Measurements from ENCODE around the gene GFRA1.

Gene GFRA1

DNA sequence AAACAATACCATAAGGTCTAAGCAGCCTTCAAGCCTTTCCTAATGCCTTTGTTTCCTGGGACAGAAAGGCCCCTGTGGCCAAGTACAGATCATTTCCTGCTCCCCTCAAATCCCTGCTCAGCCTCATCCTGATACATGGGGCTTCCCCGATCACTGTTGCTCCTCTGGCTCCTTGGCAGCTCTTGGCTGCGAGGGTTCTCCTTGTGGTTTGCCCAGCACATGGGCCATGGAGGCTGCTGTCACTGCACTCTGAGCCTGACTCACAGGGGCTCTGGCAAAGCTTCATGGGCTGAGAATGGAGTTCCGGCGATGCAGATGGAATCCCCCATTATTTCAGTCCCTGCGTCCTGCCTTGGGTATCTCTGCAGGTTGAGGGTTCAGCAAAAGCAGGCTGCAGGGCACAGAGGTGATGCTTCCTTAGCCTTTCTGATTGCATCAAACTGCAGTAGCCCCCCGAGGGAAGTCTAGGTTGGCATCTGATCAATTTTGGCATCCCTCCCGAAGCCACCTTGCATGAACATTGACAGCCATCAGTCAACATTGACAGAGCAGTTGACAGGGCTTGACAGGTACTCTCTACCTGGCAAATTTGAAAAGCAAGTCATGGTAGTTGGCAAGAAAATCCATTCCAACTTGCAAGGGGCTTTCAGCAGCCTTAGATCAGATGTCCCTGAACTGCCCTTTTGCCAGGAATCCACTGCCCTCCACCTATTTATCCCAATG is 168.6 kb downstream of the GFRA1 start:
- DNase-seq (ENCODE audit: low spot score): no peak
- in situ Hi-C loops (cut with MboI; ENCODE audit: low sequenced_read_pairs, unreplicated experiment): no loop called here
- TF ChIP-seq, protein P1, sequence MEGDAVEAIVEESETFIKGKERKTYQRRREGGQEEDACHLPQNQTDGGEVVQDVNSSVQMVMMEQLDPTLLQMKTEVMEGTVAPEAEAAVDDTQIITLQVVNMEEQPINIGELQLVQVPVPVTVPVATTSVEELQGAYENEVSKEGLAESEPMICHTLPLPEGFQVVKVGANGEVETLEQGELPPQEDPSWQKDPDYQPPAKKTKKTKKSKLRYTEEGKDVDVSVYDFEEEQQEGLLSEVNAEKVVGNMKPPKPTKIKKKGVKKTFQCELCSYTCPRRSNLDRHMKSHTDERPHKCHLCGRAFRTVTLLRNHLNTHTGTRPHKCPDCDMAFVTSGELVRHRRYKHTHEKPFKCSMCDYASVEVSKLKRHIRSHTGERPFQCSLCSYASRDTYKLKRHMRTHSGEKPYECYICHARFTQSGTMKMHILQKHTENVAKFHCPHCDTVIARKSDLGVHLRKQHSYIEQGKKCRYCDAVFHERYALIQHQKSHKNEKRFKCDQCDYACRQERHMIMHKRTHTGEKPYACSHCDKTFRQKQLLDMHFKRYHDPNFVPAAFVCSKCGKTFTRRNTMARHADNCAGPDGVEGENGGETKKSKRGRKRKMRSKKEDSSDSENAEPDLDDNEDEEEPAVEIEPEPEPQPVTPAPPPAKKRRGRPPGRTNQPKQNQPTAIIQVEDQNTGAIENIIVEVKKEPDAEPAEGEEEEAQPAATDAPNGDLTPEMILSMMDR (IDR thresholded peaks at IDR 0.05; ENCODE audit: borderline replicate concordance, control extremely low read depth, extremely low read depth, insufficient read depth, missing control alignments): no peak

DNA sequence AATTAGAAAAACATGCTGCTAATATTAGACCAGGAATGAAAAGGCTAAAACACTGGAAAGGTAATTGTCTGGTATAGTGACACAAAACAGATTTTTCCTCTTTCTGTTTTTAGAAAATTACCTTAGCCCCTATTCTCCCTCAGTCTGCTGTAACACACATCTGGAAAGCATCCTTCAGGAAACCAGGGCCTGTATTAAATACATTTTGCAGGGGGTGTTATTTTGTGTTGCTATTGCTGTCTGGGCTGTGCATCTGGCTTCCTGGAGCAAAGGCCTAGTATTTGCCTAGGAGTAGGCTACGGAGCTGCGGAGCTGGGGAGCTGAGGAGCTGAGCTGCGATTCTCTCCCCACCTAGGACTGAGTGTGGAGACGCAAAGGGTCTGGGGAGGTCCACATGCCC is 169.3 kb downstream of the GFRA1 start:
- TF ChIP-seq, protein P1 (IDR thresholded peaks at IDR 0.05; ENCODE audit: borderline replicate concordance, control extremely low read depth, extremely low read depth, insufficient read depth, missing control alignments): no peak
- no peak for DNase-seq (ENCODE audit: low spot score)
- in situ Hi-C loops (cut with MboI; ENCODE audit: low sequenced_read_pairs, unreplicated experiment): no loop called here

DNA sequence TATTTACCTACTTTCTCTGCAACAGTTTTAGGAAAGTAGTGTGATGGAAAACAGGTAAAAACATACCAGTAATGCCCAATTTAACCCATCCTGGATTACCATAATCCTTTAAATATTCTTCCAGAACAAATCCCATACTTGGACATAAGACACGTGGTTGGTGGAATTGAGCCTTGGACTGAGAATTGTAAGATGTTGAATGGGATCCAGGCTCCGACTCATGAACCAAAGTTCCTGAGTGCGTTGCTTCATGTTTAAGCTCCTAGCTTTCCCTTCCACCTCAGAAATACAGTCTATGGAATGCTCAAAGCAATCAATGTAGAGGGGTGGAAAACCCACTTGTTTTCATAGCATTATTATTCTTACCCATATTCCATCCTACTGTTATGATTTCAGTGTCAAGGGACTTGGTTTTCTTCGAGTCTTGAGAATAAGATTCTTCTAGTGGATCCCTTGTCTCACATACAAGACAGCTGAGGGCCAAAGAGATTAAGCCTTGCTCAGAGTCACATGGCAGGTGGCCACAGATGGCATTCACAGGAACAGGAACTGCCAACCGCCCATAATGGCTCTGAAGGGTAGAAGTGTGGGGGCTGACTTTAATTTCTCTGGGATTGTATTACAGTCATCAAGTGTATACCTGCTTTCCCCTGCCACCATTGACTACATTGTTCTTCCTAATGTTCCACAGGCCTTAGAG is 171.2 kb downstream of the GFRA1 start:
- TF ChIP-seq, protein P1 (IDR thresholded peaks at IDR 0.05; ENCODE audit: borderline replicate concordance, control extremely low read depth, extremely low read depth, insufficient read depth, missing control alignments): no peak
- DNase-seq (ENCODE audit: low spot score): no peak
- in situ Hi-C loops (cut with MboI; ENCODE audit: low sequenced_read_pairs, unreplicated experiment): no loop called here

DNA sequence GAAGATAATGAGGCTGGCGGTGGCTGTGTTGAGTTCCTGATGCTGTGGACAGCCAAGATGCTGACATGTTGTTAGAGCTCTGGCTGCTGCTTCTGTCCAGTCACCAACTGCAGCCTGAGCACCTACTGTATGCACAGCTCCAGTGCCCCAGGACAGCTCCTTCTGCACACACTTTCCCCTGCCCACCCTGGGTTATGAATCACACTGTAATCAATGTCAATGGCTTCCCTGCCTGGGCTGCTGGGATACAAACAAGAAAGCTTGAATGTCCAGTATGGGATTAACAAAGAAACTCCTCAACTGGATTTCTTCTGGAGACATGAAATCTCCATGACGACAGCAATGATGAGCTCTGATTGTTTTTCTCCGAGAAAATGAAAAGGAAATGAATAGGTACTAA is 172.0 kb downstream of the GFRA1 start:
- in situ Hi-C loops (cut with MboI; ENCODE audit: low sequenced_read_pairs, unreplicated experiment): no loop called here

DNA sequence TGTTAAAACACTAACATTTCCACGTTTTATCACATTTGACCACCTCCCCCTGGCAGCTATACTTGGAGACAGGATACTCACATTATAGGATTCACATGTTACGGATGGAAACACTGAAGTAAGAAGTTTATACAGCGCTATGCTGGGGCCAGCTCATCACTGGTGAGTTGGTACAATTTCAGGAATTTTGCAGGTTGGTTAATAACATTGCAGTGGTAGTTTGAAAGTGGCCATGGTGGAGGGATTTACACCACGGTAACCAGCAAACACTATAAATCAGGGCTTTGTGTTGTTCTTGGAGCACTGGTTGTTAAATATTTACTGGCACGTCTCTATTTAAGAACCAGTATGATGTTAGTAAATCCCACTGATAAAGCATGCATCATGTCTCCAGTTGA is 174.0 kb downstream of the GFRA1 start:
- DNase-seq (ENCODE audit: low spot score): no peak
- in situ Hi-C loops (cut with MboI; ENCODE audit: low sequenced_read_pairs, unreplicated experiment): no loop called here
- TF ChIP-seq, protein P1 (IDR thresholded peaks at IDR 0.05; ENCODE audit: borderline replicate concordance, control extremely low read depth, extremely low read depth, insufficient read depth, missing control alignments): no peak

More for the DNA sequence above, 172.0 kb downstream of the GFRA1 start:
- DNase-seq (ENCODE audit: low spot score): no peak
- TF ChIP-seq, protein P1 (IDR thresholded peaks at IDR 0.05; ENCODE audit: borderline replicate concordance, control extremely low read depth, extremely low read depth, insufficient read depth, missing control alignments): no peak

DNA sequence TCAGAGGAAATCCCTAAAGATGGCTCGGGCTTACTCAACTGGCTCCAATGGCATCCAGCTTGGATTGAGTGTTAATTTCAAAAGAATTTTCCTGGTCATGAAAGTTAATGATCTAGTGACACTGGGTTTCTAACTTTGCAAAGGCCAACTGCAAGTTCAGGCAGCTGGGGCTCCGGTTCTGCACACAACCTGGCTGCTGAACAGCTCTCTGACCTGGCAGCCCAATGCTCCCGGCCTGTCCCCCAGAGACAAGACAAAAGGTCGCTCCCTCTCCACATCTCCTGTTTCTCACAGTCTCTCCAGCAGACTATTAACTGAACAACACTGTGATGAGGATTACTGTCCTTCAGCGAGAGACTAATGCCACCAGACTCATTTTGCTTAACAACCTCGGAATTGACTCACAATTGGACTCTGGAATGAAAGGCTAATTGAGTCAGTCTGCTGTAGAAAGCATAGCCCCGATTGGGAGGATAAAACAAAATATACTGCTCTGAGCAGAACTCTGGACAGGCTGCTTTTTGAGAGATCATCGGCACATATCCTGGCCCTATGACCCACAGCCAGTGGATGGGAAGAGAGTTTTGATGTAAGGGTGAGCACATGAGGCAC is 174.5 kb downstream of the GFRA1 start:
- TF ChIP-seq, protein P1 (IDR thresholded peaks at IDR 0.05; ENCODE audit: borderline replicate concordance, control extremely low read depth, extremely low read depth, insufficient read depth, missing control alignments): no peak
- DNase-seq (ENCODE audit: low spot score): no peak
- in situ Hi-C loops (cut with MboI; ENCODE audit: low sequenced_read_pairs, unreplicated experiment): no loop called here

All from GM13976 (cell line).